Measurements from ENCODE around the gene SLC2A1. TPM values are rescaled to one million over a fixed set of nuclear protein-coding genes. Genes with fewer than 3 reads are reported as not detected.

SLC2A1 gene
- total and polyA plus RNA-seq, 2 of the 13 experiments (the other 11 are each of a cell fraction or from before 2014, with no cell fraction given): 125 to 423 TPM

GRCh38 chr1:42955311-42956063 lies 3.2 kb downstream of the SLC2A1 start:
- no peak for FAIRE-seq
- Histone ChIP-seq H4K20me1 (ENCODE audit: insufficient read depth, low read length) (peaks cover 73% of the 10 kb centered on the region), H3K27me3 (ENCODE audit: control insufficient read depth in 1 of 2, insufficient read depth in 2 of 2, low read length in 2 of 2) (no peaks in the 10 kb centered on the region; a peak in 1 of 5 replicates), H2AFZ (ENCODE audit: low read length) (no peak overlapping the region), H3K79me2 (ENCODE audit: insufficient read depth, low read length) (peaks cover 93% of the 10 kb centered on the region), H3K4me3 (replicated peaks in 1 of 3; ENCODE audit: insufficient read depth in 1 of 3, low read depth in 2 of 3, low read length in 3 of 3) (peak overlapping the region; percentile 93 to 97 (median 97)), H3K4me1 (ENCODE audit: insufficient read depth, low read length) (peaks cover 68% of the 10 kb centered on the region), H3K9ac (ENCODE audit: insufficient read depth, low read depth, low read length) (peak overlapping the region; percentile 72), H3K9me3 (ENCODE audit: low read length) (no peaks in the 10 kb centered on the region), H3K36me3 (replicated peaks in 1 of 2; ENCODE audit: control insufficient read depth in 1 of 2, insufficient read depth in 2 of 2, low read length in 2 of 2) (peaks cover 36 to 58% of the 10 kb centered on the region in 2 experiments), H3K4me2 (ENCODE audit: low read depth, low read length) (peak overlapping the region; percentile 93), H3K27ac (ENCODE audit: extremely low read length, insufficient read depth, low read length) (peak overlapping the region; percentile 51)
- intact Hi-C loops (cut with micrococcal nuclease; ENCODE audit: unreplicated experiment): loop anchor here (5.0 to 10.0 kb wide), 2 partner anchors 33 to 49 kb away; no protein-coding TSS in a partner anchor
- 48% methylated on average over 15 of the region's 16 CpGs for WGBS (ENCODE audit: low lambda C conversion rate)
- POLR2A ChIA-PET: interaction anchor here (0.8 to 1.8 kb wide), 4 partner anchors 17 to 78 kb away, joined by 3 to 5 read pairs (median 4); no protein-coding TSS in a partner anchor
- no peak for ATAC-seq
- in situ Hi-C loops (cut with HindIII; ENCODE audit: extremely low pct_ligation_motif_present, low pct_unique_long_range_greater_than_20kb): loop anchor here (5.0 kb wide), 1 partner anchor 117 kb away; no protein-coding TSS in a partner anchor
- no TSS peak for BruUV-seq (replicated peaks)
- DNase-seq (ENCODE audit: low spot score): no peak
- CTCF ChIA-PET (ENCODE audit: low intra/inter-chr PET ratio, low total read pairs): no interaction called here
- TF ChIP-seq POLR2AphosphoS5 (IDR thresholded peaks at IDR 0.05; ENCODE audit: low read depth, low read length) (peak; percentile 19), ZNF543 (CRISPR knock-in tag; IDR thresholded peaks at IDR 0.05) (no peak), ZNF782 (CRISPR knock-in tag; IDR thresholded peaks at IDR 0.05; ENCODE audit: borderline replicate concordance) (0 out of 2 replicates have a peak, but pooled peaks have one; percentile 30), POGZ (CRISPR knock-in tag; IDR thresholded peaks at IDR 0.05) (no peak), UBTF (CRISPR knock-in tag; IDR thresholded peaks at IDR 0.05) (no peak), ZC3H13 (CRISPR knock-in tag; IDR thresholded peaks at IDR 0.05) (peak; percentile 41; the same call in 1 of the 2 replicates), POLR2G (IDR thresholded peaks at IDR 0.05; ENCODE audit: low read depth, low read length) (peak; percentile 40), ZNF558 (CRISPR knock-in tag; IDR thresholded peaks at IDR 0.05; ENCODE audit: borderline replicate concordance) (no peak), ZNF24 (IDR thresholded peaks at IDR 0.05) (no peak), RBFOX2 (IDR thresholded peaks at IDR 0.05; ENCODE audit: low read depth, low read length) (peak; percentile 68; the same call in 1 of the 2 replicates), MEIS1 (CRISPR knock-in tag; IDR thresholded peaks at IDR 0.05; ENCODE audit: borderline replicate concordance) (no peak), AFF4 (CRISPR knock-in tag; IDR thresholded peaks at IDR 0.05) (peak; percentile 79; the same call in 1 of the 2 replicates), ZNF256 (CRISPR knock-in tag; conservative IDR thresholded peaks at IDR 0.05) (no peak), ZNF235 (CRISPR knock-in tag; IDR thresholded peaks at IDR 0.05; ENCODE audit: borderline replicate concordance) (no peak), PAF1 (CRISPR knock-in tag; IDR thresholded peaks at IDR 0.05) (0 out of 2 replicates have a peak, but pooled peaks have one; percentile 61), TAF1 (CRISPR knock-in tag; IDR thresholded peaks at IDR 0.05) (peak; percentile 6; the same call in 1 of the 2 replicates)
